Dendritic cell treated with granulocyte-macrophage colony-stimulating factor and Interleukin-4, amounts not matched to agents 40 ng/mL and 50 ng/mL, for 4 days (primary cell): ENCODE measurements around the gene ITGA3.
"Not testable (repeated sequence)": the region's sequence is repeated elsewhere in the genome, so short reads cannot be mapped to it uniquely, and the experiment has no call there.

Experiments used
- H3K27ac Mint-ChIP-seq: one replicate; pipeline ENCODE4 v1.8.0; 2022; ENCODE audit warnings: mild to moderate bottlenecking, mixed read lengths
- H3K27me3 Mint-ChIP-seq: one replicate; pipeline ENCODE4 v1.8.0; 2022; ENCODE audit warnings: mild to moderate bottlenecking, mixed read lengths
- H3K36me3 Mint-ChIP-seq: one replicate; pipeline ENCODE4 v1.8.0; 2022; ENCODE audit warnings: low read depth, mixed read lengths
- H3K4me1 Mint-ChIP-seq: one replicate; pipeline ENCODE4 v1.8.0; 2022; ENCODE audit warnings: low read depth, mixed read lengths
- H3K4me3 Mint-ChIP-seq: one replicate; pipeline ENCODE4 v1.8.0; 2022; ENCODE audit warnings: mild to moderate bottlenecking, moderate library complexity, mixed read lengths
- H3K9me3 Mint-ChIP-seq: one replicate; pipeline ENCODE4 v1.8.0; 2022; ENCODE audit warnings: mixed read lengths
- intact Hi-C: fragments of 100-400 bp; cut with micrococcal nuclease; formaldehyde crosslinking; loops from one replicate; pipeline ENCODE4 v1.15.0; 2022

The ITGA3 gene

DNA sequence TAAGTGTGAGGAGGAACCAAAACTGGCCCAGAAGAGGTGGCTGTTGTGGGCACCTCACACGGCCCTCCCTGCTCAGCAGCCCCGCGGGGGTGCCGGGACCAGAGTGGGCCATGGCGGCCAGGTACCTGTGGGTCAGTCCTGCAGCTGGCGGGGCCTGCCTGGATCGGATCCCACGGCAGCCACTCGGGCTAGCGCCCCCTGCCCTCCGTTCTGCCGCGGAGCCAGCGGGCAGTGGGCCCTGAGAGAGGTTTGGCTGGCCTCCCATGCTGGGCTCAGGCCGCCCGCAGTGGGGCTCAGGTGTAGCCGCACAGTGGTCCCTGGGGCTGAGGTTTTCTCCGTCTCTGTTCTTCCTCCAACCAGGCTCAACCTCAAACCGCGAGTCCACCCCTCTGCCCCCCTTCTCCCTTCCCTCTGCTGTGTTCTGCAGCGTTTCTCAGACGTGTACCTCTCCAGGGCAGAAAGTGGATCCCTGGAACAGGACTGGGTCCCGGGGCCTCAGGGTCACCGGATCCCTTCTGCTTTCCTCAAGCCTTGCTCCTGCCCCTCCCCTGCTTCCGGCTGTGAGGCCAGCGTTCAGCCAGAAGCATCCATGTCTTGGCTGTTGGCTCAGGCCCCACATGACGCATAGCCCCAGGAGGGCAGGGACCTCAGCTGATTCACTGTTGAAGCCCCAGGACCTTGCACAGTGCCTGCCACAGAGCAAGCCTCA is 28.6 kb upstream of the ITGA3 start:
- Mint-ChIP-seq H3K4me3 (no peak overlapping the region), H3K27me3 (peaks cover 35% of the 10 kb centered on the region), H3K9me3 (no peaks in the 10 kb centered on the region), H3K27ac (no peak overlapping the region), H3K36me3 (no peaks in the 10 kb centered on the region), H3K4me1 (peaks cover 18% of the 10 kb centered on the region)
- intact Hi-C loops = loop anchor here (1.0 kb wide), 1 partner anchor 60 kb away; no protein-coding TSS in a partner anchor

DNA sequence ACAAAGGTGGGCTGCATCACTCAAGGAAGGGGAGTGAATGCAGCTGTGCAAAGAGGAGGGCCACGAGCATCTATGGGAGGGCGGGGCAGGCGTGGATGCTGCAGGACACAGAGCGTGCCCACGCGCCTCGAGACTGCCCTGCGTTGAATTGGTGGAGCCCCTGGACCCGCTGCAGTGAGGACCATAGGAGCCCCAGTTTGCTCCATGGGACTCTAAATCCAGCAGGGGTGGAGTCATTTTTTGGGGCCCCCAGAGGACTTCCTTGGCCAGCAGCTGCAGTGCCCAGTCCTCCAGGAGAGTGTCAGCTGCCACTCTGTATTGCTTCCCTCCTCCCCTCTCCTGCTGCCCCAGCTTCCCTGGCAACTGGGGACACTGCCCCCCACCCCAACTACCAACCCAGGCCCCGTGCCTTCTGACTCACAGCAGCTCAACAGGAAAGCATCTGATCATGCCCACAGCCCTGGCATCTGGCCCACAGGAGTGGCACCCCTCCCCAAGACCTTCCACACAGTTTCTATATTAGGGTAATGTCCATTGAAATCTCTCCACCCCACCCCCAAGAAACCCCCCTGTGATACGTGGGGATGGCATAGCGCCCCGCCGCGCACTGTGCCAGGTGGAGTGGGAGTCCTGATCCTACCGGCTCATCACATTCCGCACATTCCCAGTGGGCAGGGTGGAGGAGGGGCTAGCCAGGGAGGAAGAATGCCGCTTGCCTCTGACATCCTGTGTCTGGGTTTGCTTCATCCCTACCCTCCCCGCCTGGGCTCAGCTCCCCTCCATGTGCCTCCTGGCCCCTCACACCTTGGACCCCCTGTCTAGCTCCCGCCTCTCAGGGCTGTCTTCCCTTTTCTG is 27.8 kb upstream of the ITGA3 start:
- H3K27ac Mint-ChIP-seq = no peak overlapping the region
- no peak overlapping the region for H3K4me3 Mint-ChIP-seq
- H3K36me3 Mint-ChIP-seq = no peaks in the 10 kb centered on the region

DNA sequence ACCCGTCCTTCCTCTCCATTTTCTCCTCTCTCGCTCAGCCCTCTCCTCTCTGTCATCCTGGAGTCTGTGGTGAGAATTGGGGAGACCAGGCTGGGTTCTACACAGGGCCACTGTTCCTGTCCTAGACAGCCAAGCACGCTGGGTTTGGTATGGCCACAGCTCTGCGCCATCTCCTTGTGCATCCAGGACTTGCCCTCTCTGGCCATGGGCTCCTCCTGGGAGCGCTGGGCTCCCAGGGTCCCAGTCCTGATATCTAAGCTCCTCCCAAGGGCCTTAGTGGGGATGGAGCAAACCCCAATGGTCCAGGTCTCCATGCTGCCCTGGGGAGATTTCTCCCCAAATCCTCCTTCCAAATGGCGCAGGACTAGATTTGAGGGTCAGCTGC is 27.2 kb upstream of the ITGA3 start:
- Mint-ChIP-seq H3K9me3 (no peaks in the 10 kb centered on the region), H3K27me3 (peaks cover 35% of the 10 kb centered on the region), H3K36me3 (no peaks in the 10 kb centered on the region), H3K4me1 (peaks cover 18% of the 10 kb centered on the region), H3K27ac (no peak overlapping the region), H3K4me3 (no peak overlapping the region)
- intact Hi-C loops = no loop called here

More for the DNA sequence above, 27.8 kb upstream of the ITGA3 start:
- intact Hi-C loops = loop anchor here (1.0 kb wide), 1 partner anchor 59 kb away; no protein-coding TSS in a partner anchor
- no peaks in the 10 kb centered on the region for H3K9me3 Mint-ChIP-seq
- peaks cover 35% of the 10 kb centered on the region for H3K27me3 Mint-ChIP-seq
- H3K4me1 Mint-ChIP-seq = peaks cover 18% of the 10 kb centered on the region

DNA sequence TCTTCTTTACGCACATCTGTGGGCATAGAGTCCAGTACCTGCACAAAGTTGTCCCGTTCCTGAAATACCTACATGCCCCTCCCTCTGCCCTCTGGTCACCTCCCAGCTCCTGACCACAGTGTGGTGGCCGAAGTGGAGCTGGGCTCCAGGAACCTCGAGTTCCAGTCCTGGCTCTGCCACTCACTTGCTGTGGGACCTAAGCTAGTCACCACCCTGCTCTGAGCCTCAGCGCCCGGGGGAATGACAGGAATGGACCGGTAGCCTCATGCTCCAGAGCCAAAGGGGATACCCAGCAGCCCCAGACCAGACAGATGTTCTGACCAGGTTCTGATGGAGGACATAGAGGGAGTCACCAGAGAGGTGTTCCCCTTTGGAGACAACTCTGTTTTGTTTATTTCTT is 26.7 kb upstream of the ITGA3 start:
- peaks cover 38% of the 10 kb centered on the region for H3K27me3 Mint-ChIP-seq
- no peak overlapping the region for H3K27ac Mint-ChIP-seq
- H3K36me3 Mint-ChIP-seq = no peaks in the 10 kb centered on the region
- intact Hi-C loops = no loop called here
- H3K9me3 Mint-ChIP-seq = no peaks in the 10 kb centered on the region
- H3K4me1 Mint-ChIP-seq = peaks cover 18% of the 10 kb centered on the region
- no peak overlapping the region for H3K4me3 Mint-ChIP-seq

DNA sequence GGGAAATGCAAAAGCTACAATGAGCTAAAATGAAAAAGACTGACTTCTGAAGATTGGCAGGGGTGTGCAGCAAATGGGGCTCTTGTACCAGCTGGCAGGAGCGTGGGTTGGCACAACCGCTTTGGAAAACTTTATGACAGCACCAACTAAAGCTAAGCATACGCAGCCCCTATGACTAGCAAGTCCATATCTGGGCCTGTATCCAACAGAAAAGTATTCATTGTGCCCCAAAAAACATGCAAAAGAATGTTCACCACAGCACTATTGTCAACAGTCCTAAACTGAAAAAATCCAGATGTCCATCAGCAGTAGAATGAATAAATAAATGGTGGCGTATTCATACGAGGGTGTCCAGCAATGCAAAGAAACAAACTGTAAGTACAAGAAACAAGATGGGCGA is 22.6 kb upstream of the ITGA3 start:
- intact Hi-C loops = no loop called here
- H3K27ac Mint-ChIP-seq = no peak overlapping the region
- H3K27me3 Mint-ChIP-seq = peaks cover 19% of the 10 kb centered on the region
- H3K4me3 Mint-ChIP-seq = no peak overlapping the region
- peaks cover 6% of the 10 kb centered on the region for H3K4me1 Mint-ChIP-seq
- H3K36me3 Mint-ChIP-seq = no peaks in the 10 kb centered on the region
- H3K9me3 Mint-ChIP-seq = no peaks in the 10 kb centered on the region

DNA sequence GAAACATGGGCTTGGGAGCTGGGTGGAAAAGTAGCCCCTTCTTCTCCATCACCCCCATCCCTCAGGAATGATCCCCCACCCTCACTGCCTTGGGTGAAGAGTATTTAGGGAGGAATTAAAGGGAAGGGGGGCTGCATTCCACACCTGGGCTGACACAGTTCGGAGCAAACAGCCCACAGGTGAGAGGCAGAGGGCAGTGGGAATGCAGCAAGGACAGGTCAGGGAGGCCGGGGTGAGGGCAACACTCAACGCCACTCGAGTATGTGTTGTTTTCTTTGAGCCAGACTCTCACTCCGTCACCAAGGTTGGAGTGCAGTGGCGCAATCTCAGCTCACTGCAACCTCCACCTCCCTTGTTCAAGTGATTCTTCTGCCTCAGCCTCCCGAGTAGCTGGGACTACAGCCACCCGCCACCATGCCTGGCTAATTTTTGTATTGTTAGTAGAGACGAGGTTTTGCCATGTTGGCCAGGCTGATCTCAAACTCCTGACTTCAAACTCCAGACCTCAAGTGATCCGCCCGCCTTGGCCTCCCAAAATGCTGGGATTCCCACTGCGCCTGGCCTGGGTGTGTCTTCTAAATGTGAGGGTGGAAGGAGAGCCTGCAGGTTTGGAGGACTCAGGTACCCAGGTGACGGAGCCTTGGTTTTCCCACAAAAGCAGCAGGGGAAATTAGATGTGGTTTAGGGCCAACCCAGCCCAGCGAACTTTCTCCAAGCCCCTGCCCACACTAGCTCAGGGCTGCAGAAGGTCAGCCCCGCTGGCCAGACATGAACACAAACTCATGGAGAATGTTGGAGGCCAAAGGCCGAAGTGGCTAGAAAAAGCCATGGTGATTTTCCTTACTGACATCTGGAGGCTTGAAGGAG is 21.2 kb upstream of the ITGA3 start:
- peaks cover 13% of the 10 kb centered on the region for H3K27me3 Mint-ChIP-seq
- H3K9me3 Mint-ChIP-seq = no peaks in the 10 kb centered on the region
- H3K36me3 Mint-ChIP-seq = no peaks in the 10 kb centered on the region
- no peak overlapping the region for H3K27ac Mint-ChIP-seq
- no peaks in the 10 kb centered on the region for H3K4me1 Mint-ChIP-seq
- no peak overlapping the region for H3K4me3 Mint-ChIP-seq
- intact Hi-C loops = no loop called here

DNA sequence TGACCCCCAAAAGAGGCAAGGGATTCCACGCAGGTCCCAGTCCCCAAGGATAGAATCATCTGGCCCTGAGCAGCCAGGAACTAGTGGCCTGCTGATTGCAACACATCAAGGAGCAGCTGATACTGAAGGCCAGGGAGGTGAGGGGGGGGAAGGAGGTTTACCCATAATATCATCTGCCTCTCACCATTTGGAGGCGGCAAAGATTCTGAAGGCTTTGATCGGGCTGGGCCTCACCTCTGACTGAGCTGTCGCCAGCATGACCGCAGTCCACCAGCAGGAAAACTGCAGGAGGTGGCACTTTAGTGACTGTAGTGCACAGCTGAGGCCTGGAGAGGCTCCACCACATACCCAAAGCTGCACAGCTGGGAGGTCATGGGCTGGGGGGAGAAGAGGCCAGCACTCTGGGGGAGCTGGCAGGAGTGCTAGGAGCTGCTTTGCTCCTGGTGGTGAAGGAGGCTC is 20.5 kb upstream of the ITGA3 start:
- Mint-ChIP-seq H3K4me3 (no peak overlapping the region), H3K9me3 (no peaks in the 10 kb centered on the region), H3K36me3 (no peaks in the 10 kb centered on the region), H3K4me1 (no peaks in the 10 kb centered on the region), H3K27me3 (peaks cover 11% of the 10 kb centered on the region), H3K27ac (no peak overlapping the region)
- intact Hi-C loops = no loop called here

DNA sequence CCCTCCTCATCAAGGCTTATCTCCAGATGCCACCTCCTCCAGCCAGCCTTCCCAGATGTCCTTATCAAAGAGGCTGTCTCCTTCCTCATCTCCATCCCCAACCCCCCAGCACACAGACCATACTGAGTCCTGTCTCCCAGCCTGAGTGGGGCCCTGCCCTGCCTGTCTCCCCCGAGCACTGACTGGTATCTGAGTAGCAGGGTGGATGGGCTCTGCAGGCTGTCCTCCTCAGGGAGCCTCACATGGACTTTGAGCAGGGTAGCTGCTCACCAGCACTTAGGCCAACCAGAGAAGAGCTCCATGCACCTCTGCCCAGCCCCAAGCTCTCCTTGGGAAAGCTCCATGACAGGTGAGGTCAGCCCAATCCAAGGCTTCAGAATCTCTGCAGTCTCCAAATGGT is 20.0 kb upstream of the ITGA3 start:
- no peaks in the 10 kb centered on the region for H3K4me1 Mint-ChIP-seq
- H3K4me3 Mint-ChIP-seq = no peak overlapping the region
- H3K27ac Mint-ChIP-seq = no peak overlapping the region
- H3K27me3 Mint-ChIP-seq = peaks cover 12% of the 10 kb centered on the region
- H3K36me3 Mint-ChIP-seq = no peaks in the 10 kb centered on the region
- H3K9me3 Mint-ChIP-seq = no peaks in the 10 kb centered on the region
- intact Hi-C loops = no loop called here

DNA sequence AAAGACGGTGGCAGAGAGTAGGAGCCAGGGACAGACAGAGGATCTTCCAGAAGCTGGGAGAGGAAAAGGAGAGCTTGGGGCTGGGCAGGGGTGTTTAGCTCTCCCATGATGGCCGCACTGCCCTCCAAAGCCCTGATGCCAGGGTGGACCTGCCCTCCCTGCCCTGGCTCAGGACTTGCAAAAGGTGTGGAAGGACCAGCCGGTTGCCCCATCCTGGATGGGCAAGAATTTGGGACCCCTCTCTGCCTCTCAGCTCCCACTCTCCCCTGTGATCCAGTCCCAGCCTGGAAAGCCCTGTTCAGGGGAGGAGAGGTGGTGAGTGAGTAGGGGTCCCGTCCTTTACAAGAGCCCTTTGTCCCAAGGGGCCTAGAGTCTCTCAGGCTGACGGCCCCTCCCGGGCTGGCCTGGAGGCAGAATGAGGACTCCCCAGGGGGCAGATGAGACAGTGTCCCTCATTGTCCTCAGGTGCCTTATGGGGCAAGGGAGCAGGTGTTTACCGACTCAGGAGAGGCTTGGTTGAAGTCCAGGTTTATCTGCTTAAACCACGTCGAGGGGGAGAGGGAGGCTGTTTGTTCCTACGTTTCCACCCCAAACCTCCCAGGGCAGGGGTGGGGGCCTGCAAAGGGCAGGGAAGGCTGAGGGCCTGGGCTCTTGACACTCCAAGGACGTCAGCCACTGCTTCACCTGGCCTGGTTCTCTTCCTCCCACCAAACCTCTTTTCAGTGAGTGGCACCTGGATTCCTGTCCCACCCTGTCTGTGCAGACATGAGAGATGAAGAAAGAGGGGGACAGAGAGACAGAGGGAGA is 19.3 kb upstream of the ITGA3 start:
- Mint-ChIP-seq H3K36me3 (no peaks in the 10 kb centered on the region), H3K4me1 (no peaks in the 10 kb centered on the region), H3K27me3 (peaks cover 14% of the 10 kb centered on the region), H3K9me3 (no peaks in the 10 kb centered on the region), H3K27ac (no peak overlapping the region), H3K4me3 (no peak overlapping the region)
- intact Hi-C loops = no loop called here

DNA sequence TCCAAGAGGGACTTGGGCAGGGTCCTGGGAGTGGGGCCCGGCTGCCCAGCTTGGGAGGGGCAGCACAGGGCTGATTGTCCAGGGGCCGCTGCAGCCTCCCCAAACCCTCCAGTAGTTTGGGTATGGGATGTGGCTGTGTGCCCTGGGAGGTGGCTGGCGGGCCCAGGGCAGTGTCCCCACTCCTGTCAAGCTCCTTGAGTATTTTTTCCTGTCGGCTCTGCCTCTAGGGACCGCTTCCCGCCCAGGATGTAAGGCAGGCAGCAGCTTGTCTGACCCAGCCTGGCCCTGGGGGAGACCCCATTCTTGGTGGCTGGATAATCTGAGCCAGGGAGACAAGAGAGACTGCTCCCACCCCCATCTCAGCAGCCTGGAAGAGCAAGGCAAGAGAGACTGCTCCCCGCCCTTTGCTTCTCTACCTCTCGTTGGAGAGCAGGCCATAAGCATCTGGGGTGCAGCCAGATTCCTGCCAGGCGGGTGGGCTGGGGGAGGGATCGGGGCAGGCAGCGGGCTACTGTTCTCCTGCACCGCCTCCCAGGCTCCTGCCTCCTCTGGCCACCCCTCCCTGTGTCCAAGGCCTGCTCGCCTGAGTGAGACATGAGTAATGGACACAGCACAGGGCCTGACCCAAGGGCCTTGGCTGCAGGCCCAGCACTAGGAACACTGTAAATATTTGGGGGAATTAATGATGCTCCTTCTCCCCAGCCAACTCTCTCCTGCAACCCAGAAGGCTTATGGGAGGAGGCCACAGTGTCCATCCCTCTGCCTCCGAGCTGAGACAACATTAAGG is 18.4 kb upstream of the ITGA3 start:
- intact Hi-C loops = no loop called here
- Mint-ChIP-seq H3K9me3 (no peaks in the 10 kb centered on the region), H3K4me1 (no peaks in the 10 kb centered on the region), H3K36me3 (no peaks in the 10 kb centered on the region), H3K27ac (no peak overlapping the region), H3K4me3 (no peak overlapping the region), H3K27me3 (peaks cover 14% of the 10 kb centered on the region)

DNA sequence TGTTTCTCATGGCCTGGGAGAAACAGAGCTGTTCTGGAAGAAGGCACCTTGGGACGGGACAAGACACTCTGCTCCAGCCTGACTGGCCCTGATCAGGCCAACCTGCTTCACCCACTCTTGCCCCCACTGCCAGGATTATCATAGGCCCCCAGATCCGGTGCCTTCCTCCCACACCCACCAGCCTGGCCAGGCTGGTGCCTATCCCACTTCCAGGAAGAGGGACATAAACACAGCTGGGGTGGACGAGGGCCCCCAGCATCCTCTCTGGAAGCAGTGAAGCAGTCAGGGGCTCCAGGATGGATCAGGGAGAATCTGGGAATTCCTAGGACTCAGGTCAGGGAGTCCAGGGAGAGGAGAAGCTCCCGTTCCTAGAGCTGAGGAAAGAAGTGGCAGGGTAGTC is 16.9 kb upstream of the ITGA3 start:
- no peak overlapping the region for H3K27ac Mint-ChIP-seq
- no peak overlapping the region for H3K4me3 Mint-ChIP-seq
- no peaks in the 10 kb centered on the region for H3K36me3 Mint-ChIP-seq
- no peaks in the 10 kb centered on the region for H3K4me1 Mint-ChIP-seq
- intact Hi-C loops = no loop called here
- H3K27me3 Mint-ChIP-seq = peaks cover 14% of the 10 kb centered on the region
- H3K9me3 Mint-ChIP-seq = no peaks in the 10 kb centered on the region

DNA sequence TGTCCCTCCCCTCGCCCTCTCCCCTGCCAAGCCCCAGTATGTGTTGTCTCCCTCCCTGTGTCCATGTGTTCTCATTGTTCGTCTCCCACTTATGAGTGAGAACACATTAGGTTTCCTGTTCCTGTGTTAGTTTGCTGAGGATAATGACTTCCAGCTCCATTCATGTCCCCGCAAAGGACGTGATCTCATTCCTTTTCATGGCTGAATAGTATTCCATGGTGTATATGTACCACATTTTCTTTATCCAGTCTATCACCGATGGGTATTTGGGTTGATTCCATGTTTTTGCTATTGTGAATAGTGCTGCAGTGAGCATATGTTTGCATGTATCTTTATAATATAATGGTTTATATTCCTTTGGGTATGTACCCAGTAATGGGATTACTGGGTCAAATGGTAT is 15.4 kb upstream of the ITGA3 start:
- H3K4me3 Mint-ChIP-seq, H3K9me3 Mint-ChIP-seq, H3K27ac Mint-ChIP-seq, intact Hi-C loops, H3K36me3 Mint-ChIP-seq, H3K4me1 Mint-ChIP-seq: not testable (repeated sequence)
- peaks cover 12% of the 10 kb centered on the region for H3K27me3 Mint-ChIP-seq

DNA sequence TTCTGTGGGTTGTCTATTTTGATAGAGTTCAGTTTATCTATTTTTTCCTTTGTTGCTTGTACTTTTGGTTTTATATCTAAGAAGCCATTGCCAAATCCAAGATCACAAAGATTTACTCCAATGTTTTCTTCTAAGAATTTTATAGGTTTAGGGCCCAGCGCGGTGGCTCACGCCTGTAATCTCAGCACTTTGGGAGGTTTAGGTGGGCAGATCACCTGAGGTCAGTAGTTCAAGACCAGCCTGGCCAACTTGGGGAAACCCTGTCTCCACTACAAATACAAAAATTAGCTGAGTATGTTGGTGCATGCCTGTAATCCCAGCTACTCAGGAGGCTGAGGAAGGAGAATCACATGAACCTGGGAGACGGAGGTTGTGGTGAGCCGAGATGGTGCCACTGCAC is 13.7 kb upstream of the ITGA3 start:
- Mint-ChIP-seq H3K9me3 (no peaks in the 10 kb centered on the region), H3K4me1 (peaks cover under 1% of the 10 kb centered on the region), H3K4me3 (no peak overlapping the region), H3K27ac (no peak overlapping the region), H3K36me3 (no peaks in the 10 kb centered on the region), H3K27me3 (peaks cover 17% of the 10 kb centered on the region)
- intact Hi-C loops = no loop called here
